ENCODE data around the gene NEDD9.
A peak's percentile ranks its signal among the peaks of the same experiment; 100 is the strongest.

Gene NEDD9

GRCh38 chr6:11258260-11259237 is 26.1 kb upstream of the NEDD9 start:
- no peak overlapping the region for H3K4me3 Mint-ChIP-seq
- peaks cover 6% of the 10 kb centered on the region for H3K27me3 Mint-ChIP-seq (ENCODE audit: low read depth)
- no peaks in the 10 kb centered on the region for H3K9me3 Mint-ChIP-seq
- peaks cover 30% of the 10 kb centered on the region for H3K4me1 Mint-ChIP-seq
- no peaks in the 10 kb centered on the region for H3K36me3 Mint-ChIP-seq (ENCODE audit: low read depth)
- peak overlapping the region in 1 of 3 experiments; percentile 22 for H3K27ac Mint-ChIP-seq
- TF ChIP-seq CTCF (IDR thresholded peaks at IDR 0.05; ENCODE audit: unreplicated experiment in 3 of 3) = no peak

- Mint-ChIP-seq H3K4me3 (no peak overlapping the region), H3K4me1 (peaks cover 43% of the 10 kb centered on the region), H3K27me3 (ENCODE audit: low read depth) (peaks cover 5% of the 10 kb centered on the region), H3K27ac (peak overlapping the region in 2 of 3 experiments; percentile 3 to 21), H3K9me3 (no peaks in the 10 kb centered on the region), H3K36me3 (ENCODE audit: low read depth) (no peaks in the 10 kb centered on the region)
- no peak for TF ChIP-seq CTCF (IDR thresholded peaks at IDR 0.05; ENCODE audit: unreplicated experiment in 3 of 3)
Observed at GRCh38 chr6:11255610-11256009, 23.1 kb upstream of the NEDD9 start.

GRCh38 chr6:11253594-11253993 is 21.1 kb upstream of the NEDD9 start:
- H3K27me3 Mint-ChIP-seq (ENCODE audit: low read depth) = peaks cover 12% of the 10 kb centered on the region
- H3K36me3 Mint-ChIP-seq (ENCODE audit: low read depth) = no peaks in the 10 kb centered on the region
- peaks cover 3% of the 10 kb centered on the region for H3K9me3 Mint-ChIP-seq
- no peak for TF ChIP-seq CTCF (IDR thresholded peaks at IDR 0.05; ENCODE audit: unreplicated experiment in 3 of 3)
- peaks cover 45% of the 10 kb centered on the region for H3K4me1 Mint-ChIP-seq
- no peak overlapping the region for H3K4me3 Mint-ChIP-seq
- peak overlapping the region; percentile 75 to 91 (median 80) for H3K27ac Mint-ChIP-seq

- Mint-ChIP-seq H3K36me3 (ENCODE audit: low read depth) (no peaks in the 10 kb centered on the region), H3K4me1 (peaks cover 49% of the 10 kb centered on the region), H3K27me3 (ENCODE audit: low read depth) (peaks cover 12% of the 10 kb centered on the region), H3K4me3 (peak overlapping the region in 1 of 3 experiments; percentile 8), H3K9me3 (peaks cover 3% of the 10 kb centered on the region), H3K27ac (peak overlapping the region; percentile 75 to 93 (median 91))
- TF ChIP-seq CTCF (IDR thresholded peaks at IDR 0.05; ENCODE audit: unreplicated experiment in 3 of 3) = no peak
Observed at GRCh38 chr6:11251553-11252360, 19.3 kb upstream of the NEDD9 start.

GRCh38 chr6:11250108-11250507 is 17.6 kb upstream of the NEDD9 start:
- no peak for TF ChIP-seq CTCF (IDR thresholded peaks at IDR 0.05; ENCODE audit: unreplicated experiment in 3 of 3)
- Mint-ChIP-seq H3K4me1 (peaks cover 51% of the 10 kb centered on the region), H3K4me3 (no peak overlapping the region), H3K9me3 (peaks cover 3% of the 10 kb centered on the region), H3K27ac (peak overlapping the region; percentile 75 to 93 (median 91)), H3K36me3 (ENCODE audit: low read depth) (no peaks in the 10 kb centered on the region), H3K27me3 (ENCODE audit: low read depth) (peaks cover 8% of the 10 kb centered on the region)
